Pericardium fibroblast (primary cell): ENCODE measurements around the gene AK1. TPM values are rescaled to one million over a fixed set of nuclear protein-coding genes. Genes with fewer than 3 reads are reported as not detected.

Experiments used
- total RNA-seq: library from RNA; depleted of rRNA; stranded (reverse); fragments of >200 nt; gene quantifications from 2 replicates; pipeline ENCODE4 v1.2.3, GENCODE V29; 2015

The AK1 gene, protein sequence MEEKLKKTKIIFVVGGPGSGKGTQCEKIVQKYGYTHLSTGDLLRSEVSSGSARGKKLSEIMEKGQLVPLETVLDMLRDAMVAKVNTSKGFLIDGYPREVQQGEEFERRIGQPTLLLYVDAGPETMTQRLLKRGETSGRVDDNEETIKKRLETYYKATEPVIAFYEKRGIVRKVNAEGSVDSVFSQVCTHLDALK
- 46.2 and 90.9 TPM in 2 replicates for total RNA-seq

DNA sequence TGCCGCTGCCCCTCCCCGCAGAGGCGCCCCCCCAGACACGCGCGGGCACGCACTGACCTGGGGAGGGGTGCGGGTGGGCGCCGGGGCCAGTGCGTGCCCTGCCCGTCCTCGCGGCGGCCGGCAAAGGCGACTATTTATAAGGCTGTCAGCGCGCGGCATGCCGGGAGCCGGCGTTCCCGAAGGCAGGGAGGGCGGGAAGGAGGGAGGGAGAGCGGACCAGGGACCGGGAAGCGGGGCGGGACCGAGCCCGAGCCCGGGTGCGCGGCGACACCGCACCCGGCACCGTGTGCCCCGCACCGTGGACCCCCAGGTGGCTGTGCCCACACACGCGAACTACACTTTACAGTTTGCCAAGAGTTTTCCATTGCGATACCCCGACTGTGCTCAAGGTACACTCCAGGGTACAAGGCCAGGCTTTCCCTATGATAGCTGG, at the start of gene AK1:
Gene AK1 (minus strand): TSS at position 110 of the 433 bp plus-strand sequence. CDS start 3,058 bp downstream, outside the sequence.

DNA sequence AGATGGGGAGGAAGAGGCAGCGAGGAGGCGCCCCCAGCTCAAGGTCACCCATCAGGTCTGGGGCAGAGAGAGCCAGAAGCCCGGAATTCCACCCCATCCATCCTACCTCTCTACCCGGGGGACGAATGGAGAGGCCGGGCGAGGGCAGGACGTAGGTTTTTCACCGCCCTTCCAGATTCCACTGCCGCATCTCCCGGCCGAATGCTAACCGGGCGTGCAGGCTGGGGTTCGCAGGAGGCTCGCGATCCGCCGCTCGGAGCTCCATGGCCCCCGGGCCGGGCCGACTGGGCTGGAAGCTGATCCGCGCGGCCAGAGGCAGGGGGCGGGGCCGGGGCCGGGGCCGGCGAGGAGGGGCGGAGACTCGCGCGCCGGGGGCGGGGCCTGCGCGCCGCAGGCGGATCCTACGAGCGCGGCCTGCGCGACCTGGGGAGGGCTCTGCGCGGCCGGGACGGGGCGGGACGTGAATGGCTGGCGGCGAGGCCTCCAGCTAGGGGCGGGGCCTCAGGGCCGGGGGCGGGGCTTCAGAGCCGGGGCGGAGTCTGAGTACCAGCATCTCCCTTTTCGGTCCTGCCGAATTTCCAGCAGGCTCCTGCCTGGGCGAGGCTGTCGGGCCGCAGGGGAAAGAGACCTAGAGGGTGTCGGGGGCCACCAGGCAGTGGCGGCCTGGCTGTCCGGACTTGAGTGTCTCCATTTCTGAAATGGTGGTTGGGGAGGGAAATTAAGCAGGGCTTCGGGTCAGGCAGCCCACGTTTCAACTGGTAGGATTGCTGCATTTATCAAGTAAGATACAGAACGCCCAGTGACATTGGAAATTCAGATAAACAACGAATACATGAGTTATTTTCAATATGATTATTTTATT, 39.5 kb upstream of the AK1 start, which contains the start of gene ST6GALNAC4:
Gene ST6GALNAC4 (minus strand): TSS at position 322 of the 862 bp plus-strand sequence. CDS start 622 bp downstream, outside the sequence.

DNA sequence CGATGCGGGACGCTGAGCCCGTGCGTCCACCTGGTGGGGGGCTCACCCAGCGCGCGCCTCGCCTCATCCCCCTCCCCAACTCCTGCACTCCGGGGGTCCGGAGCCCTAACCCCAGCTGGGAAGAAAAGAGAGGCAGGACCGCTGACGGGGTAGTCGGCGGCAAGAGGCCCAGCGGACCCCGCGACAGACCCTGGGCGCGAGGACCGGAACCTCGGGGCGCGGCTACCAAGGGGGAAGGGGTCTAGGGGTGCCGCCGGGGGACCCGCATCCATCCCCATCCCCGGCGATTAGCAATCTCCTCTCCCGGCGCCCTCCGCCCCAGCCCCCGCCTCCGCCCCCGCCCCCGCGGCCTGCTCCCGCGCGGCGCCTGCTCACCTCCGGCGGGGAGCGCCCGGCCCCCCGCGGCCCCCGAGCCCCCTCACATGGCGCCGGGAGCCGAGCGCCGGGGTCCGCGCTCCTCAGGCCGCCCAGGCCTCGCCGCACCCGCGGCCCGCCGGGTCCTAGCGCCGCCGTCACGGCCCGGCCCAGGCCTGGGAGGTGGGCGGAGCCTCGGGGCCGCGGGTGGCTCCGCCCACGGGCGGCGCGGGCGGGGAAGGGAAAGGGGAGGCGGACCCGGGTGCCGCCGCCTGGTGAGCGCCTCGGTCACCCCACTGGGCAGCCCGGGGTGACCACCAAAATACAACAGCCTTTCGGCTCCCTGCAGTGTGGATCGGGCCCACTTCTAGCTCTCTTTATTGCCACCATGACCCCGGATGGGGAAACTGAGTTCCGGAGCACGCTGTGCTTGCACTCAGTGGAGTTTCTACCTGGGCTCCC, 21.9 kb upstream of the AK1 start, which contains the start of gene ST6GALNAC6:
Gene ST6GALNAC6 (minus strand): TSS at position 476 of the 816 bp plus-strand sequence. CDS start 1,622 bp downstream, outside the sequence.

DNA sequence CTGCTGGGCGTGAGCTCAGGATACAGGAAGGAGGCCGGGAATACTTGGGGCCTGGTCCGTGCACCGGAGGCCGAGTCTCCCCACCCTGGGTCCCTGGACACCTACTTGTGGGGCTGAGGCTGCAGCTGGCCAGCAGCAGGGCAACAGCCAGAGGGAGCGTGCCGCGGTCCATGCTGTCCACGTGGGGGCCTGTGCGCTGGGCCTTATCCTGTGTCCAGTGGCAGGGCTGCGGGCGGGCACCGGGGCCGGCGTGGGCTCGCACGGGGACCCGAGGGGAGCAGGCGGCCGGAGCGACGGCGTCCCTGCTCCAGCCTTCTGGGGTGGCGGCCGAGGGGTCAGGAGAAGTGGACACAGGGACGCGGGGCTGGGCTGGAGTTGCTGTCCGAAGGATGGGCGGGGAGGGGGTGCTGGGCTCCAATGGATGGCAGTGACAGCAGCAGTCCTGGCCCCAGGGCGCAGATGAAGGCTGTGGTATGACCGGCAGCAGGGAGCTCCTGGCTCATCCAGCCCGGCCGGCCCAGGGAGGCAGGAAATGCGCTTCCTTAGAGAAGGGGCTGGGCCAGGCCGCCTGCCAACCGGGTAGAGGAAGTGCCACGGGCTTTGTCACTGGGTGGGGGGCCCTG, 23.2 kb downstream of the AK1 start, which contains the start of gene ENG:
Gene ENG (minus strand): TSS at position 475 of the 623 bp plus-strand sequence. CDS start 303 bp downstream, at position 172.

Other genes with a start within 250 kb of the AK1 start
- 0.51 TPM in 1 of 2 replicates, not detected in the other for gene CFAP157, start 170.7 kb downstream of the AK1 start, total RNA-seq
- 12.0 and 22.5 TPM in 2 replicates for gene PTRH1, start 162.0 kb downstream of the AK1 start, total RNA-seq
- not detected in 2 replicates for gene TTC16, start 161.6 kb downstream of the AK1 start, total RNA-seq
- 13.4 and 19.6 TPM in 2 replicates for gene TOR2A, start 142.4 kb downstream of the AK1 start, total RNA-seq
- gene SH2D3C, start 99.0 kb downstream of the AK1 start, total RNA-seq, result 0.23 and 0.94 TPM in 2 replicates
- 19.6 and 46.1 TPM in 2 replicates for gene CDK9, start 91.6 kb downstream of the AK1 start, total RNA-seq
- gene FPGS, start 74.8 kb downstream of the AK1 start, total RNA-seq, result 55.2 and 63.8 TPM in 2 replicates
- 74.1 and 186 TPM in 2 replicates for gene ENG, start 23.0 kb downstream of the AK1 start, total RNA-seq
- 83.8 and 100 TPM in 2 replicates for gene ST6GALNAC6, start 21.9 kb upstream of the AK1 start, total RNA-seq
- 47.5 and 59.7 TPM in 2 replicates for gene ST6GALNAC4, start 39.4 kb upstream of the AK1 start, total RNA-seq
- gene PIP5KL1, start 53.1 kb upstream of the AK1 start, total RNA-seq, result 7.9 and 8.9 TPM in 2 replicates
- 15.5 and 21.0 TPM in 2 replicates for gene DPM2, start 60.2 kb upstream of the AK1 start, total RNA-seq
- 12.5 and 14.1 TPM in 2 replicates for gene EEIG1, start 103.3 kb upstream of the AK1 start, total RNA-seq
- 8.7 and 10.9 TPM in 2 replicates for gene NAIF1, start 189.6 kb upstream of the AK1 start, total RNA-seq
- 13.7 and 16.2 TPM in 2 replicates for gene SLC25A25, start 190.6 kb upstream of the AK1 start, total RNA-seq